Activated CD8-positive, alpha-beta memory T cell treated with anti-CD3 and anti-CD28 coated beads, Interleukin-2, amount 10 ng/mL, durations not matched to agents 7 days and 5 days (primary cell): ENCODE measurements around the gene PRM2. TPM values are rescaled to one million over a fixed set of nuclear protein-coding genes. Genes with fewer than 3 reads are reported as not detected.

Experiments used
- ATAC-seq: fragments of 150-1000 bp; cut with Tn5 transposase; one replicate; pipeline ENCODE4 v1.10.0; 2021; ENCODE audit warnings: moderate library complexity
- CTCF ChIA-PET: fragments of 350-600 bp; sonication (Branson Sonifier 250); formaldehyde crosslinking; loops from one replicate; lab custom pipeline; 2021; ENCODE audit warnings: antibody characterized with exemption; lab: Charles Lee
- DNase-seq: peaks from one replicate; pipeline ENCODE4 v3.0.0-alpha.2; 2020
- H3K27ac Mint-ChIP-seq: one replicate; pipeline ENCODE4 v1.8.0; 2021; ENCODE audit warnings: mild to moderate bottlenecking, mixed read lengths
- H3K27me3 Mint-ChIP-seq: one replicate; pipeline ENCODE4 v1.8.0; 2021; ENCODE audit warnings: mixed read lengths
- H3K36me3 Mint-ChIP-seq: one replicate; pipeline ENCODE4 v1.8.0; 2021; ENCODE audit warnings: mild to moderate bottlenecking, mixed read lengths
- H3K4me1 Mint-ChIP-seq: one replicate; pipeline ENCODE4 v1.8.0; 2021; ENCODE audit warnings: mixed read lengths
- H3K4me3 Mint-ChIP-seq: one replicate; pipeline ENCODE4 v1.8.0; 2021; ENCODE audit warnings: mild to moderate bottlenecking, moderate library complexity, mixed read lengths
- H3K9me3 Mint-ChIP-seq: one replicate; pipeline ENCODE4 v1.8.0; 2022; ENCODE audit warnings: low read depth, mixed read lengths
- total RNA-seq, 2 experiments: library from RNA; stranded (reverse); gene quantifications; one replicate each; pipeline ENCODE4 v1.2.3, GENCODE V29; 2021

PRM2 gene
- total RNA-seq, 2 experiments from 2014 or later: not detected

DNA sequence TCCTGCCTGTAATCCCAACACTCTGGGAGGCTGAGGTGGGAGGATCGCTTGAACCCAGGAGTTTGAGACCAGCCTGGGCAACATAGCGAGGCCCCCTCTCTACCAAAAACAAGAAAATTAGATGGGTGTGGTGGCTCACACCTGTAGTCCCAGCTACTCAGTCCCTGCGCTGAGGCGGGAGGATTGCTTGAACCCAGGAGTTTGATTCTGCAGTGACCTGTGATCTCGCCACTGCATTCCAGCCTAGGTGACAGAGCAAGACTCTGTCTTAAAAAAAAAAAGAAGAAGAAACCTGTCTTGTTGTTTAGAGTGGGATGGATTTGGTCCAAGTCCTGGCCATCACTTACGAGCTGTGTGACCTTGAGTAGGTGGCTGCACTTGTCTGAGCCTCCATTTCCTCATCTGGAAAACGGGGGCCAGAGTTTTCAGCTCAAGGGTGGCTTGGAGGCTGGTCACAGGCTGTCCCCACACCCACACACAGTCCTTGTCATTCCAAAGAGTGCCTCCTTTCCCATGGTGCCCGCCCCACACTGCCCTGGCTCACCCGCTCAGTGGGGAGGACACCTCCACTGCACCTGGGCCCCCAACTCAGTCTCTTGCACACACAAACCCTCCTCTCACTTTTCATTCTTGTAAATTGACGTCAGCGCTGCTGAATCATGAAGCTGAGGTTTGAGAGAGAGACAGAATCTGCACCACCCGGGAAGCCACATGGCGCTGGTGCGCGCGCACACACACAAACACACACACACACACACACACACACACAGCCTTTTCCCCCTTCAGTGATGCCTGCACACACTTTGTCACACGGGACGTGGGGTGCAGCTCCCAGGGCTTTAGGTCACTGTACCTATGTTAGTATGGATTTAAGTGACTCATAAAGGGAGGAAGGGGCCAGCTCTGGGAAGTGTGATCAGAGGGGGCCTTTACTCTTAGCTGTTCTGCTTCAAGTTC is 24.5 kb downstream of the PRM2 start:
- H3K27ac Mint-ChIP-seq: peak overlapping the region; percentile 91
- no peaks in the 10 kb centered on the region for H3K9me3 Mint-ChIP-seq
- no peaks in the 10 kb centered on the region for H3K27me3 Mint-ChIP-seq
- CTCF ChIA-PET: interaction anchor here (0.7 to 2.2 kb wide), 23 partner anchors 11 to 288 kb away, joined by 3 to 15 read pairs (median 6); no protein-coding TSS in a partner anchor
- H3K36me3 Mint-ChIP-seq: peaks cover 62% of the 10 kb centered on the region
- ATAC-seq: peak; percentile 5
- H3K4me1 Mint-ChIP-seq: peaks cover 47% of the 10 kb centered on the region
- peak; percentile 90 for DNase-seq
- peak overlapping the region; percentile 99 for H3K4me3 Mint-ChIP-seq

DNA sequence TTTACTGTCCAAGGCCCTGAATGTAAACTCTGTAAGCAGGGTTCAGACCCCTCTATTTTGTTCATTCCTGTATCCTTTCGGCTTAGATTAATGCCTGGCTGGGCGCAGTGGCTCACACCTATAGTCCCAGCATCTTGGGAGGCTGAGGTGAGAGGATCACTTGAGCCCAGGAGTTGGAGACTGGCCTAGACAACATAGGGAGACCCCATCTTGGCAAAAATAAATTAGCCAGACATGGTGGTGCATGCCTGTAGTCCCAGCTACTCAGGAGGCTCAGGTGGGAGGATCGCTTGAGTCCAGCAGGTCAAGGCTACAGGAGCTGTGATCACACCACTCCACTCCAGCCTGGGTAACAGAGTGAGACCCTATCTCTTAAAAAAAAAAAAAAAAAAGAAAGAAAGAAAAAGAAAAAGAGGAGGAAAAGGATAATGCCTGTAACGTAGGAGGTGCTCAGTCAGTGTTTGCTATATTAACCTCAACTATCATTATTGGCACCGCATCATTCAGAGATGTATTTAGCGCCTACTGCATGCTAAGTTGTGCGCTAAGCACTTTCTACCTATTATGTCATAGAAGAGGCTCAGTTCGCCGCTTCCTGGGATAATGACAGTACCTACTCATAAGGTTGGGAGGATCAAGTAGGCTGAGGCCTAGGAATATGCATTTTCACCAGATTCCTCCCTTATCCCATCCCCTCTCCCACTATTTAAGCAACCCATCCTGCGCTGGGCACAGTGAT is 25.3 kb downstream of the PRM2 start:
- H3K4me3 Mint-ChIP-seq: peak overlapping the region; percentile 99
- DNase-seq (no peak), ATAC-seq (no peak)
- peaks cover 54% of the 10 kb centered on the region for H3K4me1 Mint-ChIP-seq
- CTCF ChIA-PET: interaction anchor here (0.9 to 2.2 kb wide), 14 partner anchors 10 to 287 kb away, joined by 3 to 15 read pairs (median 6); no protein-coding TSS in a partner anchor
- no peaks in the 10 kb centered on the region for H3K27me3 Mint-ChIP-seq
- H3K36me3 Mint-ChIP-seq: peaks cover 60% of the 10 kb centered on the region
- no peaks in the 10 kb centered on the region for H3K9me3 Mint-ChIP-seq
- H3K27ac Mint-ChIP-seq: peak overlapping the region; percentile 91

DNA sequence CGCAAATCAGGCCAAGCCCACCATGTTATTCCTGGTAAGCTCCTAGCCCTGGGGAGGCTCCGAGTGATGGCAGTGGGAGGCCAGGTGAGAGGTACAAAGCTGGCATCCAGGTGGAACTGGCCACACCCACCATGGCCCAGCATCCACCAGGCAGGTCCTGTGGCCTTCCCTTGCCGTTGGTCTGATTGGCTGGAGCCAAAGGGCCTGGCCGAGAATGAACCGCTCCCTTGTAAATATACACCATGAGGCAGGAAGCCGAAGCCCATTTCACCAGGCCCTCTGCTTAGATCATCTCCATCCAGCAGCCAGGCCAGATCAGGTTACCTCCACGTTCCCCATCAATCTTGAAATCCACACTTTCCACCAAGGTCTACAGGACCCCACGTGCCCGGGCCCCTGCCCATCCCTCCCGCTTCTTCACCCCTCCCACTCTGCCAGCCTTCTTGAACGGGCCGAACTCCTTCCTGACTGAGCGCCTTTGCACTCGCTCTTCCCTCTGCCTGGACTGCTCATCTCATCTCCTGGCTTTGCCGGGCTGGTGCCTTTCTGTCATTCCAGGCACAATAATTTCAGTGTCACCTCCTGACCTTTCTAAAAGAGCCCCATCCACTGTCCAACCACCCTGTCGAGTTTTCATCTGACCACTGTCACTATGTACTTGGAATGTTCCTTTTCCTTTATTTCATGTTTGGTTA is 26.0 kb downstream of the PRM2 start:
- CTCF ChIA-PET: no interaction called here
- ATAC-seq (no peak), DNase-seq (peak; percentile 64)
- H3K36me3 Mint-ChIP-seq: peaks cover 58% of the 10 kb centered on the region
- no peak overlapping the region for H3K4me3 Mint-ChIP-seq
- peaks cover 61% of the 10 kb centered on the region for H3K4me1 Mint-ChIP-seq
- no peaks in the 10 kb centered on the region for H3K27me3 Mint-ChIP-seq
- no peaks in the 10 kb centered on the region for H3K9me3 Mint-ChIP-seq
- peak overlapping the region; percentile 67 for H3K27ac Mint-ChIP-seq

DNA sequence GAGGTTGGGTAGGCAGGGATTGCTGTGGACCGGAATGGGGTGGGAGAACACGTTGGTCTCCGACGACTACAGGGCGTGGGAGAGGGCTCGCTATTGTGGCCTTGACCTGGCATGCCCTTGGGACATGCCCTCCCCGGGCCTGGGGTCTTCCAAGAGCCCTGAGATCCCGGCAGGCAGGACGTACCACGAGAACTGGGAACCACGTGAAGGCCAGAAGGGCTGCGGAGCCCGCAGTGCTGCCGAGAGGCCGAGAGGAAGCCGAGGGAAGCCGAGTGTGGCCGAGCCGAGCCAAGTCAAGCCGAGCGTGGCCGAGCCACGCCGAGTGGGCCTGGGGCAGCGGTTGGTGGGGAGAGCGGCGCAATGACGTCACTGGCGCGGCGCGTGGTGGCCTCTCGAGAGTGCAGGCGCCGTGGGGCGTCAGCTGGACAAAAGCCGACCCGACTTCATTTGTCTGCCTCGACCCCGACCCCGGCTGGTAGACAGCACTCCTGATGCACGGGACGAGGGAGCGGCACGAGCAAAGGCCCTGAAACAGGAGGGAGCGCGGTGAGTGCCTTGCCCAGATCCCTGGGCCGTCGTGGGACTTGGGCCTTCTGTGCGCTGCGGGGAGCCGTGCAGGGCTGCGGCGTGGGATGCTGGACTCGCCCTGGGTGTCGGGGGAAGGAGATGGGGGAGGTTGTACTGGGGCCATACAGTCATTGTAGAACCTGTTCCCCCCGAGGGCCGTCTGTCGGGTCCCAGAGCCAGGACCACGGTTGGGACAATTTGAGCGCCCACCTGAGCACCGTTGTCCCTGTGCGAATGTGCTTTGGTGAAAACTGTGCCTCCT is 26.8 kb downstream of the PRM2 start:
- ATAC-seq (no peak), DNase-seq (peak; percentile 56)
- H3K9me3 Mint-ChIP-seq: no peaks in the 10 kb centered on the region
- H3K27me3 Mint-ChIP-seq: no peaks in the 10 kb centered on the region
- H3K4me3 Mint-ChIP-seq: no peak overlapping the region
- H3K27ac Mint-ChIP-seq: peak overlapping the region; percentile 75
- H3K4me1 Mint-ChIP-seq: peaks cover 65% of the 10 kb centered on the region
- peaks cover 53% of the 10 kb centered on the region for H3K36me3 Mint-ChIP-seq
- CTCF ChIA-PET: no interaction called here

DNA sequence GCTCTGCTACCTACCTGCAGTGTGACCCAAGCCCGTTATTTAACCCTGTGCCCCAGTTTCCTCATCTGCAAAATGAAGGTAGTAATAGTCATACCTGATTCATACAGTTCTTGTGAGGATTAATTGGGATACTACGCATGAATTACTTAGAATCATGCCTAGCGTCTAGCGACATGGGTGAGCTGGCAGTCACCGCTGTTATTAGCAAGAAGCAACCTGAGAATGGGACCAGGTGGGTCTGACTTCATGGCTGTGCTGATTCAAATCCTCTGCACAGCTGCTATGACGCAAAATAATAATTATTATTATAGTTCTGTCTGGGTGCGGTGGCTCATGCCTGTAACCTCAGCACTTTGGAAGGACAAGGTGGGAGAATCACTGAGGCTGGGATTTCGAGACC is 28.1 kb downstream of the PRM2 start:
- peak overlapping the region; percentile 47 for H3K27ac Mint-ChIP-seq
- DNase-seq (no peak), ATAC-seq (no peak)
- H3K4me1 Mint-ChIP-seq: peaks cover 65% of the 10 kb centered on the region
- H3K4me3 Mint-ChIP-seq: no peak overlapping the region
- H3K27me3 Mint-ChIP-seq: no peaks in the 10 kb centered on the region
- no peaks in the 10 kb centered on the region for H3K9me3 Mint-ChIP-seq
- peaks cover 40% of the 10 kb centered on the region for H3K36me3 Mint-ChIP-seq
- CTCF ChIA-PET: interaction anchor here (1.2 to 1.5 kb wide), 3 partner anchors 15 to 277 kb away, joined by 3 to 6 read pairs (median 6); no protein-coding TSS in a partner anchor

DNA sequence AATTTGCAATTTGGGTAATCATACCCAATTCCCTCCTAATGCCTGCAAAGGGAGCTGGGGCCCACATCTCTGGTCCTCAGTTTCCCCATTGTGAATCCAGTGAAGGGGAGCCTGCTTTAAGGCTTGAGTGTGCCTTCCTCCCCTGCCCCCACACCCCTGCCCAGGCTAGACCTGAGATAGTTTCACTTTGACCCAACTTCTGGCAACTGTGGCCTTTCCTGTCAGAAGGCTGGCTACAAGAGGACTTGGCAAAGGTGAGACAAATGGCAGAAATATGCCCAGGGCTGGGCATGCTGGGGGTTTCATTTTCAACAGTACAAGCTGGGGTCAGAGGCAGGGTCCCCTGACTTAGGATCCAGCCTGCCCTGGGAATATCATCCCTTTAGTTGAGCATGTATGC is 30.3 kb downstream of the PRM2 start:
- Mint-ChIP-seq H3K4me3 (no peak overlapping the region), H3K9me3 (no peaks in the 10 kb centered on the region), H3K27me3 (no peaks in the 10 kb centered on the region), H3K36me3 (peaks cover 21% of the 10 kb centered on the region), H3K4me1 (peaks cover 48% of the 10 kb centered on the region), H3K27ac (peak overlapping the region; percentile 77)
- peak; percentile 50 for ATAC-seq
- peak; percentile 80 for DNase-seq
- CTCF ChIA-PET: interaction anchor here (0.6 to 1.8 kb wide), 10 partner anchors 8 to 367 kb away, joined by 3 to 8 read pairs (median 4); partner anchors contain the start of gene SOCS1

DNA sequence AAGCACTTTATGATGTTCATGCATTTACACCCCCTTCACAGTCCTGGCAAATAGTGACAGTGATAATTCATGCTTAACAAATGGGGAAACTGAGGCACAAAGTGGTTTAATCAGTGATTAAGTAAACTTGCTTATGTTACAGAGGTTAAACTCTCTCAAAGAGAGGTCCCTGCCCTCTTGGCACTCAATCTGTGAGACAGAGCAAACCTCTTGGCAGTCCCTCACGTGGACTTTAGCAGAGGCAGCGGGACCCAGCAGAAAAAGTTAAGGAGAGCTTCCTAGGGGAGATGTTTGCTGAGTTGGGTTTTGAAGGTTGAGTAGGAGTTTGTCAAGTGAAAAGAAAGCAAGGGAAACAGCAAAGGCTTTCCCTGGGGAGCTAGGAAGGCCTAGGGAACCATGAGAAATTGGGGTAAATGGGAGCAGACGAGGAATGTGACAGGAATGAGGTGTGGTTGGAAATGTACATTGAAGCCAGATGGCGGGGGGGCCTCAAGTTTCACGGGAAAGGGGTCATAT is 31.0 kb downstream of the PRM2 start:
- Mint-ChIP-seq H3K27ac (peak overlapping the region; percentile 39), H3K4me3 (no peak overlapping the region), H3K36me3 (peaks cover 16% of the 10 kb centered on the region), H3K9me3 (no peaks in the 10 kb centered on the region), H3K4me1 (peaks cover 44% of the 10 kb centered on the region), H3K27me3 (no peaks in the 10 kb centered on the region)
- DNase-seq (no peak), ATAC-seq (no peak)
- CTCF ChIA-PET: interaction anchor here (0.6 to 1.8 kb wide), 7 partner anchors 9 to 367 kb away, joined by 3 to 8 read pairs (median 5); partner anchors contain the start of gene SOCS1

DNA sequence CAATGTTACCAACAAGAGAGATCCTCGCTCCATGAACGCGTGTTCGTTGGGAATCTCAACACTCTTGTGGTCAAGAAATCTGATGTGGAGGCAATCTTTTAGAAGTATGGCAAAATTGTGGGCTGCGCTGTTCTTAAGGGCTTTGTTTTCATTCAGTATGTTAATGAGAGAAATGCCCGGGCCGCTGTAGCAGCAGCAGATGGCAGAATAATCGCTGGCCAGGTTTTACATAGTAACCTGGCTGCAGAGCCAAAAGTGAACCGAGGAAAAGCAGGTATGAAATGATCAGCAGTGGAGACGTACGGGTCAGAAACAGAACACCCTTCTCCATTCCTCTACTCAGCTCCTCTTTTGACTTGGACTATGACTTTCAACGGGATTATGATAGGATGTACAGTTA is 33.6 kb downstream of the PRM2 start:
- H3K4me1 Mint-ChIP-seq: peaks cover 33% of the 10 kb centered on the region

DNA sequence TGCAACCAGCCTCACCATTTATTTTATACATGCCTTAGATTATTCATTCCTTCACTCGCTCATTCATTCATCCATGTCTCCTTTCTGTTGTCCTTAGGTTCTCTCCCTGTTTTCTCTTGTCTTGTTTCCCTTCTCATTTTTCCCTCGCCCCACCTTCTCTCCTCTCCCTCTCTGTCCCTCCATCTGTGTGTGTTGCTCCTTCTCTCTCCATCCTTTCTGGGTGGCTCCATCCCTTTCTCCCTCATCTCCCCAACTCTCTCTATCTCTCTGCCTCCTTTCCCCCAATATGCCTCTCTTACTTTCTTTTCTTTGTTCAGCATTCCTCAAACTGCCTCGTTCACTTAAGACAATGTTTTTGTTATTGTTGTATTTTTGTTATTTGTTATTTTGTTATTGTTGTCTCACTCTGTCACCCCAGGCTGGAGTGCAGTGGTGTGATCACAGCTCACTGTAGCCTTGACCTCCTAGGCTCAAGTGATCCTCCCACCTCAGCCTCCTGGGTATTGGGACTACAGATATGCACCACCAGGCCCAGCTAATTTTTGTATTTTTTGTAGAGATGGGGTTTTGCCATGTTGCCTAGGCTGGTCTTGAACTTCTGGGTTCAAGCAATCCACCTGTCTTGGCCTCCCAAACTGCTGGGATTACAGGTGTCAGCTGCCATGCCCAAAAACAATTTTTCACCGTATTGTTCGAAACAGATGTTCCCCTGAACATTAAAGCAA is 34.6 kb downstream of the PRM2 start:
- Mint-ChIP-seq H3K27me3 (no peaks in the 10 kb centered on the region), H3K4me3 (no peak overlapping the region), H3K27ac (no peak overlapping the region), H3K4me1 (peaks cover 30% of the 10 kb centered on the region), H3K9me3 (no peaks in the 10 kb centered on the region), H3K36me3 (no peaks in the 10 kb centered on the region)
- CTCF ChIA-PET: interaction anchor here (1.1 to 2.0 kb wide), 7 partner anchors 8 to 258 kb away, joined by 3 to 12 read pairs (median 4); partner anchors contain the start of gene SOCS1
- no peak for ATAC-seq
- DNase-seq: no peak

More for the DNA sequence above, 33.6 kb downstream of the PRM2 start:
- no peak for DNase-seq
- CTCF ChIA-PET: interaction anchor here (1.3 kb wide), 1 partner anchor 9 kb away, joined by 4 read pairs; no protein-coding TSS in a partner anchor
- Mint-ChIP-seq H3K4me3 (no peak overlapping the region), H3K9me3 (no peaks in the 10 kb centered on the region), H3K27ac (no peak overlapping the region), H3K36me3 (peaks cover 2% of the 10 kb centered on the region), H3K27me3 (no peaks in the 10 kb centered on the region)
- ATAC-seq: no peak

DNA sequence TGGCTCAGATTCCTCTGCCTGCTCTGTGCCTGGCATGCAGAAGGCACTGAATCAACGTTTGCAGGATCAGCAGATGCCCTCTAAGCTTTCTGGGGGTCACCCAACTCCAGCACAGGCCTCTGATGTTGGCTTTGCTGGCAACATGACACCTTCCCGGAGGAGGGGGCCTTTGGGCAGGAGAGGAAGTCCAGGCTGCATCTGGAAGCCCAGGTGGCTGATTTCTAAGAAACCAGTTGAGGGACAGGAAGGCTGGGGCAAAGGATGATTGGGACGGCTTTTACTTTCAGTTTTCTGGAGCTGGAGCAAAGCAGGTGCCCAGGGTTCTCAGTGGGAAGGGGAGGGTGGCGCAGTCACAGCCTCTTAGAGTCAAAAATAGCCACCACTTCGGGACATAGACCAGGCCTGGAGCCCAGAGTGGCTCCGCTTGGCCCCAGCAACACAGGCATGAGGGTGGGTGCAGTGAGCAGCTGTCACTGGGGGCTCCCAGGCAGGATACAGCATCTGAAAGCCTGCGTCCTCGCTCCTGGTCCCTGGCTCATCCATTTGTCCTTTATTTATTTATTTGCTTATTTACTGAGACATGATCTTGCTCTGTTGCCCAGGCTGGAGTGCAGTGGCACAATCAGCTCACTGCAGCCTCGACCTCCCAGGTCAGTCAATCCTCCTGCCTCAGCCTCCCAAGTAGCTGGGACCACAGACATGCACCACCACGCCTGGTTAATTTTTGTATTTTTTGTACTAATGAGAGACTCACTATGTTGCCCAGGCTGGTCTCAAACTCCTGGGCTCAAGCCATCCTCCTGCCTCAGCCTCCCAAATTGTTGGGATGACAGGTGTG is 35.4 kb downstream of the PRM2 start:
- ATAC-seq (peak; percentile 60), DNase-seq (peak; percentile 59)
- CTCF ChIA-PET: interaction anchor here (1.1 to 2.0 kb wide), 7 partner anchors 8 to 257 kb away, joined by 3 to 12 read pairs (median 4); partner anchors contain the start of gene SOCS1
- no peaks in the 10 kb centered on the region for H3K36me3 Mint-ChIP-seq
- H3K27me3 Mint-ChIP-seq: no peaks in the 10 kb centered on the region
- H3K27ac Mint-ChIP-seq: no peak overlapping the region
- peak overlapping the region; percentile 11 for H3K4me3 Mint-ChIP-seq
- peaks cover 26% of the 10 kb centered on the region for H3K4me1 Mint-ChIP-seq
- no peaks in the 10 kb centered on the region for H3K9me3 Mint-ChIP-seq
